HL-60 (cell line): ENCODE results near the gene SRCIN1.
"Not testable (repeated sequence)": the region's sequence is repeated elsewhere in the genome, so short reads cannot be mapped to it uniquely, and the experiment has no call there.

Source experiments
- POLR2AphosphoS5 ChIP-seq: IDR thresholded peaks from 2 replicates; pipeline ENCODE4 v1.6.1; 2012; ENCODE audit warnings: low read depth
- TF ChIP-seq, protein P1 (sequence below): IDR thresholded peaks from 2 replicates; pipeline ENCODE4 v1.6.1; 2012; ENCODE audit warnings: low read depth; ENCODE audit not compliant: insufficient replicate concordance
- TF ChIP-seq, protein P2 (sequence below): IDR thresholded peaks from one replicate; pipeline ENCODE4 v1.5.1; 2011; ENCODE audit warnings: low read length, control low read depth, inconsistent platforms; ENCODE audit not compliant: insufficient read depth

DNA sequence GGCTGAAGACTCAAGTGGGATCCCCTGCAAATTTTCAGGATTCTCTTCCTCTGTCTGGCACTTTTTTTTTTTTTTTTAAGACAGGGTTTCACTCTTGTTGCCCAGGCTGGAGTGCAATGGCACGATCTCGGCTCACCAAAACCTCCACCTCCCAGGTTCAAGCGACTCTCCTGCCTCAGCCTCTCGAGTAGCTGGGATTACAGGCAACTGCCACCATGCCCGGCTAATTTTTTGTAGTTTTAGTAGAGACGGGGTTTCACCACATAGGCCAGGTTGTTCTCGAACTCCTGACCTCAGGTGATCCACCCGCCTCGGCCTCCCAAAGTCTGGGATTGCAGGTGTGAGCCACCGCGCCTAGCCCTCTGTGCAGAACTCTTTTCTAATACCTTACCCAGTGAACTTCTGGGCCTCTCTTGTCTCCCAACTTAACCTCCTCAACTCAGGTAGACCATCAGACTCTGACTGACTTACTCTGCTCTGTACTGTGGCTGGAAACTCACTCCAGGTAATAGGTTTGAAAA is 45.0 kb upstream of the SRCIN1 start:
- TF ChIP-seq POLR2AphosphoS5, result not testable (repeated sequence)
- TF ChIP-seq, protein P1, sequence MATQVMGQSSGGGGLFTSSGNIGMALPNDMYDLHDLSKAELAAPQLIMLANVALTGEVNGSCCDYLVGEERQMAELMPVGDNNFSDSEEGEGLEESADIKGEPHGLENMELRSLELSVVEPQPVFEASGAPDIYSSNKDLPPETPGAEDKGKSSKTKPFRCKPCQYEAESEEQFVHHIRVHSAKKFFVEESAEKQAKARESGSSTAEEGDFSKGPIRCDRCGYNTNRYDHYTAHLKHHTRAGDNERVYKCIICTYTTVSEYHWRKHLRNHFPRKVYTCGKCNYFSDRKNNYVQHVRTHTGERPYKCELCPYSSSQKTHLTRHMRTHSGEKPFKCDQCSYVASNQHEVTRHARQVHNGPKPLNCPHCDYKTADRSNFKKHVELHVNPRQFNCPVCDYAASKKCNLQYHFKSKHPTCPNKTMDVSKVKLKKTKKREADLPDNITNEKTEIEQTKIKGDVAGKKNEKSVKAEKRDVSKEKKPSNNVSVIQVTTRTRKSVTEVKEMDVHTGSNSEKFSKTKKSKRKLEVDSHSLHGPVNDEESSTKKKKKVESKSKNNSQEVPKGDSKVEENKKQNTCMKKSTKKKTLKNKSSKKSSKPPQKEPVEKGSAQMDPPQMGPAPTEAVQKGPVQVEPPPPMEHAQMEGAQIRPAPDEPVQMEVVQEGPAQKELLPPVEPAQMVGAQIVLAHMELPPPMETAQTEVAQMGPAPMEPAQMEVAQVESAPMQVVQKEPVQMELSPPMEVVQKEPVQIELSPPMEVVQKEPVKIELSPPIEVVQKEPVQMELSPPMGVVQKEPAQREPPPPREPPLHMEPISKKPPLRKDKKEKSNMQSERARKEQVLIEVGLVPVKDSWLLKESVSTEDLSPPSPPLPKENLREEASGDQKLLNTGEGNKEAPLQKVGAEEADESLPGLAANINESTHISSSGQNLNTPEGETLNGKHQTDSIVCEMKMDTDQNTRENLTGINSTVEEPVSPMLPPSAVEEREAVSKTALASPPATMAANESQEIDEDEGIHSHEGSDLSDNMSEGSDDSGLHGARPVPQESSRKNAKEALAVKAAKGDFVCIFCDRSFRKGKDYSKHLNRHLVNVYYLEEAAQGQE, result not testable (repeated sequence)
- TF ChIP-seq, protein P2, sequence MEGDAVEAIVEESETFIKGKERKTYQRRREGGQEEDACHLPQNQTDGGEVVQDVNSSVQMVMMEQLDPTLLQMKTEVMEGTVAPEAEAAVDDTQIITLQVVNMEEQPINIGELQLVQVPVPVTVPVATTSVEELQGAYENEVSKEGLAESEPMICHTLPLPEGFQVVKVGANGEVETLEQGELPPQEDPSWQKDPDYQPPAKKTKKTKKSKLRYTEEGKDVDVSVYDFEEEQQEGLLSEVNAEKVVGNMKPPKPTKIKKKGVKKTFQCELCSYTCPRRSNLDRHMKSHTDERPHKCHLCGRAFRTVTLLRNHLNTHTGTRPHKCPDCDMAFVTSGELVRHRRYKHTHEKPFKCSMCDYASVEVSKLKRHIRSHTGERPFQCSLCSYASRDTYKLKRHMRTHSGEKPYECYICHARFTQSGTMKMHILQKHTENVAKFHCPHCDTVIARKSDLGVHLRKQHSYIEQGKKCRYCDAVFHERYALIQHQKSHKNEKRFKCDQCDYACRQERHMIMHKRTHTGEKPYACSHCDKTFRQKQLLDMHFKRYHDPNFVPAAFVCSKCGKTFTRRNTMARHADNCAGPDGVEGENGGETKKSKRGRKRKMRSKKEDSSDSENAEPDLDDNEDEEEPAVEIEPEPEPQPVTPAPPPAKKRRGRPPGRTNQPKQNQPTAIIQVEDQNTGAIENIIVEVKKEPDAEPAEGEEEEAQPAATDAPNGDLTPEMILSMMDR, result not testable (repeated sequence)
